HEK293 (cell line): Measurements from ENCODE around the gene SFXN4.
"Not testable (repeated sequence)": the region's sequence is repeated elsewhere in the genome, so short reads cannot be mapped to it uniquely, and the experiment has no call there.

Source experiments
- CTCF ChIA-PET: fragments of 350-600 bp; formaldehyde crosslinking; extraction: SDS; loops from one replicate; lab custom pipeline; 2021; ENCODE audit warnings: antibody characterized with exemption; lab: Yijun Ruan, JAX
- POLR2A ChIA-PET: fragments of 300-600 bp; formaldehyde crosslinking; extraction: SDS; loops from one replicate; lab custom pipeline; 2020; ENCODE audit warnings: antibody characterized with exemption, inconsistent platforms; lab: Yijun Ruan, JAX
- H3K27ac ChIP-seq: fragments of 200-500 bp; sonication (Bioruptor generic); 2 replicates; pipeline ENCODE4 v1.5.1; 2014; ENCODE audit warnings: low read depth, low read length, control low read depth, inconsistent platforms; ENCODE audit errors: extremely low read depth
- H3K36me3 ChIP-seq, 2 experiments: fragments of 200-500 bp in 1 of 2; sonication (Bioruptor generic) in 1 of 2; 1 replicate in 1 of 2; 2 replicates in 1 of 2; pipeline ENCODE4 v1.5.1; 2014 to 2017; ENCODE audit warnings: inconsistent platforms in 2 of 2, low read length in 2 of 2; ENCODE audit not compliant: control insufficient read depth in 2 of 2, insufficient read depth in 1 of 2
- H3K4me1 ChIP-seq: fragments of 200-500 bp; sonication (Bioruptor generic); 2 replicates; pipeline ENCODE4 v1.5.1; 2014; ENCODE audit warnings: mild to moderate bottlenecking, low read length, inconsistent platforms; ENCODE audit not compliant: control insufficient read depth, insufficient read depth
- H3K4me3 ChIP-seq: 2 replicates; pipeline ENCODE4 v1.5.1; 2011; ENCODE audit warnings: low read depth, mild to moderate bottlenecking, control low read depth, low read length, moderate library complexity
- H3K9me3 ChIP-seq: fragments of 200-500 bp; sonication (Bioruptor generic); 2 replicates; pipeline ENCODE4 v1.5.1; 2014; ENCODE audit warnings: low read depth, low read length, inconsistent platforms; ENCODE audit not compliant: control insufficient read depth, insufficient read depth
- EGR2 ChIP-seq: fragments of 450-650 bp; formaldehyde crosslinking; IDR thresholded peaks from 2 replicates; pipeline ENCODE4 v1.5.1; 2016; ENCODE audit warnings: low read depth, missing biosample characterization, missing genetic modification characterization
- RBAK ChIP-seq: fragments of 450-650 bp; formaldehyde crosslinking; IDR thresholded peaks from 2 replicates; pipeline ENCODE4 v1.5.1; 2016; ENCODE audit warnings: missing biosample characterization, missing genetic modification characterization
- REPIN1 ChIP-seq: fragments of 450-650 bp; formaldehyde crosslinking; IDR thresholded peaks from 2 replicates; pipeline ENCODE4 v1.5.1; 2017; ENCODE audit warnings: missing biosample characterization, missing genetic modification characterization, low read depth
- TRIM28 ChIP-seq: IDR thresholded peaks from 2 replicates; pipeline ENCODE4 v1.6.1; 2011; ENCODE audit warnings: low read length, control low read depth, borderline replicate concordance
- ZBTB1 ChIP-seq: fragments of 450-650 bp; formaldehyde crosslinking; IDR thresholded peaks from 2 replicates; pipeline ENCODE4 v1.5.1; 2016; ENCODE audit warnings: missing biosample characterization, missing genetic modification characterization
- ZBTB20 ChIP-seq: fragments of 450-650 bp; formaldehyde crosslinking; IDR thresholded peaks from 2 replicates; pipeline ENCODE4 v1.5.1; 2016; ENCODE audit warnings: missing biosample characterization, missing genetic modification characterization
- ZFHX2 ChIP-seq: fragments of 450-650 bp; formaldehyde crosslinking; conservative IDR thresholded peaks from 2 replicates; pipeline ENCODE4 v1.5.1; 2016; ENCODE audit warnings: missing biosample characterization, missing genetic modification characterization
- ZFP3 ChIP-seq: fragments of 450-650 bp; formaldehyde crosslinking; IDR thresholded peaks from 2 replicates; pipeline ENCODE4 v1.5.1; 2016; ENCODE audit warnings: low read depth, missing biosample characterization, missing genetic modification characterization
- ZNF16 ChIP-seq: fragments of 450-650 bp; formaldehyde crosslinking; IDR thresholded peaks from 2 replicates; pipeline ENCODE4 v1.5.1; 2016; ENCODE audit warnings: low read depth, missing biosample characterization, missing genetic modification characterization
- ZNF169 ChIP-seq: fragments of 450-650 bp; formaldehyde crosslinking; IDR thresholded peaks from 2 replicates; pipeline ENCODE4 v1.5.1; 2016; ENCODE audit warnings: missing biosample characterization, missing genetic modification characterization
- ZNF202 ChIP-seq: fragments of 450-650 bp; formaldehyde crosslinking; IDR thresholded peaks from 2 replicates; pipeline ENCODE4 v1.5.1; 2016; ENCODE audit warnings: missing biosample characterization, missing genetic modification characterization, borderline replicate concordance
- ZNF292 ChIP-seq: fragments of 450-650 bp; formaldehyde crosslinking; IDR thresholded peaks from 2 replicates; pipeline ENCODE4 v1.5.1; 2016; ENCODE audit warnings: low read depth, missing biosample characterization, missing genetic modification characterization, borderline replicate concordance
- ZNF324 ChIP-seq: fragments of 450-650 bp; formaldehyde crosslinking; IDR thresholded peaks from 2 replicates; pipeline ENCODE4 v1.5.1; 2016; ENCODE audit warnings: missing biosample characterization, missing genetic modification characterization
- ZNF37A ChIP-seq: fragments of 450-650 bp; IDR thresholded peaks from 2 replicates; pipeline ENCODE4 v1.5.1; 2018; ENCODE audit warnings: missing biosample characterization, missing genetic modification characterization
- ZNF394 ChIP-seq: fragments of 450-650 bp; formaldehyde crosslinking; IDR thresholded peaks from 2 replicates; pipeline ENCODE4 v1.5.1; 2016; ENCODE audit warnings: missing biosample characterization, missing genetic modification characterization, mild to moderate bottlenecking, moderate library complexity, borderline replicate concordance
- ZNF548 ChIP-seq: fragments of 450-650 bp; formaldehyde crosslinking; IDR thresholded peaks from 2 replicates; pipeline ENCODE4 v1.5.1; 2016; ENCODE audit warnings: missing biosample characterization, missing genetic modification characterization
- ZNF785 ChIP-seq: fragments of 450-650 bp; formaldehyde crosslinking; IDR thresholded peaks from 2 replicates; pipeline ENCODE4 v1.5.1; 2016; ENCODE audit warnings: missing biosample characterization, missing genetic modification characterization
- ZSCAN23 ChIP-seq: fragments of 450-650 bp; formaldehyde crosslinking; IDR thresholded peaks from 2 replicates; pipeline ENCODE4 v1.5.1; 2016; ENCODE audit warnings: missing biosample characterization, missing genetic modification characterization
- ZSCAN30 ChIP-seq: fragments of 450-650 bp; IDR thresholded peaks from 2 replicates; pipeline ENCODE4 v1.5.1; 2018; ENCODE audit warnings: missing biosample characterization, mild to moderate bottlenecking, missing genetic modification characterization, moderate library complexity
- TF ChIP-seq, protein P1 (sequence below): sonication (generic); formaldehyde crosslinking; IDR thresholded peaks from 2 replicates; pipeline ENCODE4 v1.8.1; 2022; ENCODE audit warnings: mild to moderate bottlenecking, moderate library complexity, missing genetic modification reagents
- TF ChIP-seq, protein P2 (sequence below): fragments of 450-650 bp; formaldehyde crosslinking; conservative IDR thresholded peaks from 2 replicates; pipeline ENCODE4 v1.5.1; 2016; ENCODE audit warnings: low read depth, missing biosample characterization, missing genetic modification characterization

SFXN4 gene

DNA sequence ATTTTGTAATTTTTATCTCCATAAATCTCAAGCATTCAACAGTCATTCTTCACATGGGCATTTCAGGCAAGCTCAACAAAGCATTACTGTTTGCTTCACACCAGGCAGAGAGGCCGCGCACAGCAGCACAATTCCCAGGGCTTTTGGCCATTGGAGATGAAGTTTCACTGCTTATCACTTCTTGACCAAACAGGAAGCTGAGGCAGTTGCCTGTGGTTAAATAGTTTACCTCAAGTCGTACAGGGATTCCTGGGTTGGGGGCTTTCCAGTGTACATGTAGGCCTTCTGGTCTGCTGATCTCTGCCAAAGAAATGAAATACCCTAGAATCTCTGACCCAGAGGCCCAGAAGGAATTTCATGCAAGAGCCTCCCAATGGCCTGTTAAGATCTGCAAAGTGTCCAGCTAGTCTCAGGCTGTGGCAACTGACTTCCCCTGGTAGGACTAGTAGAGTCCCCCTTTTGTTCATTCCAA lies 24.3 kb upstream of the SFXN4 start (continued):
- TF ChIP-seq ZBTB20 (tag by site-specific recombination) (no peak), ZNF394 (tag by site-specific recombination) (no peak), RBAK (no peak), ZFP3 (tag by site-specific recombination) (no peak), ZNF785 (no peak), ZSCAN23 (tag by site-specific recombination) (no peak), ZNF37A (no peak)

DNA sequence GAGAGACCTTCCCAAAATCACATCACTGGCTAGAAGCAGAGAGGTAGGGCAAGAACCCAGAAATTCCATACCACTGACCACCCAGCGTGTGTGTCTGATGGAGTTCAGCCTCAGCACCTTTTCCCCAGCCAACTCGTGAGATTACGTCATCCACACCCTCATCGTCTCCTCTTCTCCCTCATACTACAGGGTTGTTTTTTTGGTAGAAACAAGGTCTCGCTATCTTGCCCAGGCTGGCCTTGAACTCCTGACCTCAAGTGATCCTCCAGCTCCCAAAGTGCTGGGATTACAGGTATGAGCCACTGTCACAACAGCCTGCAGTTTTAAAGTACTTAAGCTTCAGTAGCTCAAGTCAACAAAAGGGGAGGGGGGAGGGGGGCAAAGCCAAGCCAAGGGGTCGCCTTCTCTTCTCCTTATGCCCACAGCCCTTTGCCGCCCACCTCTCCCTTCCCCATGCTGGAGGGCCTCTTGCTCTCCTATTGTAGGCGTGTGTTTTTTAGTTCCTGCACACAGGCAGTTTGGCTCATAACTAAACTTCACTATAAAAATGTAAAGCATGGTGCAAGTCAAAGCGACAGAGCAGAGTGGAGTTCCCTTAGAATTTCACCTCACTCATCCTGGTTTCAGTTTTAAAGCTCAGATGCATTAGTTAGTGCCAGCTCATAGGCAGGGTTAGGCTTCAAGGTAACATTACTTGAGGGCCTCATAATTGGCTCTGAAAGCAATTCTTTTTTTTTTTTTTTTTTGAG lies 18.3 kb upstream of the SFXN4 start:
- H3K36me3 ChIP-seq = no peaks in the 10 kb centered on the region
- ChIA-PET CTCF (interaction anchor here (0.7 kb wide), 1 partner anchor 15 kb away, joined by 6 read pairs; no protein-coding TSS in a partner anchor), POLR2A (no interaction called here)
- TF ChIP-seq ZNF292 (tag by site-specific recombination) (no peak), TRIM28 (no peak), ZFHX2 (tag by site-specific recombination) (peak; percentile 66), ZNF324 (tag by site-specific recombination) (no peak), ZSCAN30 (tag by site-specific recombination) (no peak), REPIN1 (no peak), ZNF16 (tag by site-specific recombination) (no peak), ZNF169 (tag by site-specific recombination) (no peak), RBAK (no peak), ZNF548 (tag by site-specific recombination) (no peak), EGR2 (tag by site-specific recombination) (peak; percentile 43; the same call in 1 of the 2 replicates), ZBTB1 (tag by site-specific recombination) (no peak), ZNF202 (tag by site-specific recombination) (no peak), ZNF37A (no peak)
- TF ChIP-seq, protein P1, sequence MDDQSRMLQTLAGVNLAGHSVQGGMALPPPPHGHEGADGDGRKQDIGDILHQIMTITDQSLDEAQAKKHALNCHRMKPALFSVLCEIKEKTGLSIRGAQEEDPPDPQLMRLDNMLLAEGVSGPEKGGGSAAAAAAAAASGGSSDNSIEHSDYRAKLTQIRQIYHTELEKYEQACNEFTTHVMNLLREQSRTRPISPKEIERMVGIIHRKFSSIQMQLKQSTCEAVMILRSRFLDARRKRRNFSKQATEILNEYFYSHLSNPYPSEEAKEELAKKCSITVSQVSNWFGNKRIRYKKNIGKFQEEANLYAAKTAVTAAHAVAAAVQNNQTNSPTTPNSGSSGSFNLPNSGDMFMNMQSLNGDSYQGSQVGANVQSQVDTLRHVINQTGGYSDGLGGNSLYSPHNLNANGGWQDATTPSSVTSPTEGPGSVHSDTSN (CRISPR knock-in tag) = no peak
- TF ChIP-seq, protein P2, sequence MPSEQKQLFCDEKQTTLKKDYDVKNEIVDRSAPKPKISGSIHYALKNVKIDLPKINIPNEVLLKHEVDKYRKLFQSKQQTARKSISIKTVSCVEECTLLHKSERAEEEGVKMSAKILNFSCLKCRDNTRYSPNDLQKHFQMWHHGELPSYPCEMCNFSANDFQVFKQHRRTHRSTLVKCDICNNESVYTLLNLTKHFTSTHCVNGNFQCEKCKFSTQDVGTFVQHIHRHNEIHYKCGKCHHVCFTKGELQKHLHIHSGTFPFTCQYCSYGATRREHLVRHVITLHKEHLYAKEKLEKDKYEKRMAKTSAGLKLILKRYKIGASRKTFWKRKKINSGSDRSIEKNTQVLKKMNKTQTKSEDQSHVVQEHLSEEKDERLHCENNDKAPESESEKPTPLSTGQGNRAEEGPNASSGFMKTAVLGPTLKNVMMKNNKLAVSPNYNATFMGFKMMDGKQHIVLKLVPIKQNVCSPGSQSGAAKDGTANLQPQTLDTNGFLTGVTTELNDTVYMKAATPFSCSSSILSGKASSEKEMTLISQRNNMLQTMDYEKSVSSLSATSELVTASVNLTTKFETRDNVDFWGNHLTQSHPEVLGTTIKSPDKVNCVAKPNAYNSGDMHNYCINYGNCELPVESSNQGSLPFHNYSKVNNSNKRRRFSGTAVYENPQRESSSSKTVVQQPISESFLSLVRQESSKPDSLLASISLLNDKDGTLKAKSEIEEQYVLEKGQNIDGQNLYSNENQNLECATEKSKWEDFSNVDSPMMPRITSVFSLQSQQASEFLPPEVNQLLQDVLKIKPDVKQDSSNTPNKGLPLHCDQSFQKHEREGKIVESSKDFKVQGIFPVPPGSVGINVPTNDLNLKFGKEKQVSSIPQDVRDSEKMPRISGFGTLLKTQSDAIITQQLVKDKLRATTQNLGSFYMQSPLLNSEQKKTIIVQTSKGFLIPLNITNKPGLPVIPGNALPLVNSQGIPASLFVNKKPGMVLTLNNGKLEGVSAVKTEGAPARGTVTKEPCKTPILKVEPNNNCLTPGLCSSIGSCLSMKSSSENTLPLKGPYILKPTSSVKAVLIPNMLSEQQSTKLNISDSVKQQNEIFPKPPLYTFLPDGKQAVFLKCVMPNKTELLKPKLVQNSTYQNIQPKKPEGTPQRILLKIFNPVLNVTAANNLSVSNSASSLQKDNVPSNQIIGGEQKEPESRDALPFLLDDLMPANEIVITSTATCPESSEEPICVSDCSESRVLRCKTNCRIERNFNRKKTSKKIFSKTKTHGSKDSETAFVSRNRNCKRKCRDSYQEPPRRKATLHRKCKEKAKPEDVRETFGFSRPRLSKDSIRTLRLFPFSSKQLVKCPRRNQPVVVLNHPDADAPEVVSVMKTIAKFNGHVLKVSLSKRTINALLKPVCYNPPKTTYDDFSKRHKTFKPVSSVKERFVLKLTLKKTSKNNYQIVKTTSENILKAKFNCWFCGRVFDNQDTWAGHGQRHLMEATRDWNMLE (tag by site-specific recombination) = no peak
- no peak overlapping the region for H3K4me3 ChIP-seq
- H3K27ac ChIP-seq = no peak overlapping the region
- H3K4me1 ChIP-seq = 0 out of 2 replicates have a peak, but pooled peaks cover 3% of the 10 kb centered on the region
- H3K9me3 ChIP-seq = no peaks in the 10 kb centered on the region

DNA sequence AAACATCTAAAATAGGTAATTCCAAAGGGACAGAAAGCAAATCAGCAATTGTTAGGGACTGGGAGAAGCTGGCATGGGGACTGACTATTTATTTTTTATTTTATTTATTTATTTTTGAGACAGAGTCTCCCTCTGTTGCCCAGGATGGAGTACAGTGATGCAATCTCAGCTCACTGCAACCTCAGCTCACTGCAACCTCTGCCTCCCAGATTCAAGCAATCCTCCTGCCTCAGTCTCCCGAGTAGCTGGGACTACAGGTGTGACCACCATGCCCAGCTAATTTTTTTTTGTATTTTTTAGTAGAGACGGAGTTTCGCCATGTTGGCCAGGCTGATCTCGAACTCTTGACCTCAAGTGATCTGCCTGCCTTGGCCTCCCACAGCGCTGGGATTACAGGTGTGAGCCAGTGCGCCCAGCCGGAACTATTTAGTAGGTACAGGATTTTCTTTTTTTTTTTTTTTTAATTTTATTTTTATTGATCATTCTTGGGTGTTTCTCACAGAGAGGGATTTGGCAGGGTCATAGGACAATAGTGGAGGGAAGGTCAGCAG lies 15.4 kb upstream of the SFXN4 start:
- ChIA-PET CTCF (interaction anchor here (0.7 to 1.3 kb wide), 3 partner anchors 13 to 25 kb away, joined by 3 to 4 read pairs (median 3); no protein-coding TSS in a partner anchor), POLR2A (interaction anchor here (0.6 kb wide), 1 partner anchor 99 kb away, joined by 3 read pairs; no protein-coding TSS in a partner anchor)
- H3K4me1 ChIP-seq, H3K9me3 ChIP-seq, H3K27ac ChIP-seq, H3K4me3 ChIP-seq: not testable (repeated sequence)
- H3K36me3 ChIP-seq = peaks cover 2 to 14% of the 10 kb centered on the region in 2 experiments
